IMR-90 (cell line): ENCODE data around the gene MON1A. TPM values are rescaled to one million over a fixed set of nuclear protein-coding genes. Genes with fewer than 3 reads are reported as not detected.

Experiments used
- ATAC-seq: fragments of 200-7000 bp; cut with Tn5 transposase; 2 replicates; pipeline ENCODE4 v1.9.1; 2020; ENCODE audit warnings: low read depth, mild to moderate bottlenecking, moderate library complexity
- BruUV-seq: library from RNA; stranded (reverse); fragments of 400-500 nt; replicated peaks from 2 replicates; lab custom pipeline; 2021; lab: Mats Ljungman, UMichigan
- CTCF ChIA-PET: fragments of 300-600 bp; formaldehyde crosslinking; extraction: SDS; loops from one replicate; lab custom pipeline; 2021; ENCODE audit warnings: antibody characterized with exemption; lab: Yijun Ruan, JAX
- POLR2A ChIA-PET: fragments of 300-600 bp; sonication (Branson Sonifier 250); formaldehyde crosslinking; loops from one replicate; lab custom pipeline; 2022; ENCODE audit warnings: antibody characterized with exemption; ENCODE audit not compliant: unreplicated experiment; lab: Charles Lee
- DNase-seq: peaks from one replicate; pipeline ENCODE4 v3.0.0; 2013
- H2AFZ ChIP-seq: replicated peaks from 2 replicates; pipeline ENCODE3; 2013; ENCODE audit warnings: low read length, mild to moderate bottlenecking; ENCODE audit not compliant: poor library complexity
- H2AK5ac ChIP-seq: 2 replicates; pipeline ENCODE4 v1.6.1; 2013; ENCODE audit warnings: low read depth, low read length, inconsistent platforms
- H2AK9ac ChIP-seq: replicated peaks from 2 replicates; pipeline ENCODE3; 2013; ENCODE audit warnings: mild to moderate bottlenecking, low read depth, low read length, moderate library complexity; ENCODE audit not compliant: poor library complexity
- H2BK120ac ChIP-seq: 2 replicates; pipeline ENCODE4 v1.6.1; 2013; ENCODE audit warnings: low read depth, low read length, inconsistent platforms
- H2BK15ac ChIP-seq: 3 replicates; pipeline ENCODE4 v1.6.1; 2013; ENCODE audit warnings: low read depth, low read length, inconsistent platforms
- H2BK20ac ChIP-seq: 2 replicates; pipeline ENCODE4 v1.6.1; 2013; ENCODE audit warnings: low read depth, mild to moderate bottlenecking, inconsistent platforms, low read length, moderate library complexity
- H2BK5ac ChIP-seq: 2 replicates; pipeline ENCODE4 v1.6.1; 2013; ENCODE audit warnings: mild to moderate bottlenecking, low read depth, low read length, inconsistent platforms; ENCODE audit not compliant: poor library complexity, severe bottlenecking
- H3K14ac ChIP-seq: replicated peaks from 2 replicates; pipeline ENCODE4 v1.6.1; 2013; ENCODE audit warnings: low read depth, low read length, inconsistent platforms
- H3K18ac ChIP-seq: 2 replicates; pipeline ENCODE4 v1.6.1; 2013; ENCODE audit warnings: low read depth, low read length, control low read depth
- H3K23ac ChIP-seq: 2 replicates; pipeline ENCODE4 v1.6.1; 2013; ENCODE audit warnings: low read depth, low read length, inconsistent platforms
- H3K27ac ChIP-seq: 2 replicates; pipeline ENCODE4 v1.5.1; 2013; ENCODE audit warnings: mild to moderate bottlenecking, control low read depth, low read length; ENCODE audit not compliant: insufficient read depth
- H3K27me3 ChIP-seq: 2 replicates; pipeline ENCODE4 v1.6.1; 2013; ENCODE audit warnings: low read length; ENCODE audit not compliant: control insufficient read depth, insufficient read depth
- H3K36me3 ChIP-seq: 2 replicates; pipeline ENCODE4 v1.6.1; 2013; ENCODE audit warnings: low read length, mixed read lengths; ENCODE audit not compliant: control insufficient read depth, insufficient read depth
- H3K4ac ChIP-seq: 2 replicates; pipeline ENCODE4 v1.6.1; 2013; ENCODE audit warnings: low read depth, low read length, inconsistent platforms
- H3K4me1 ChIP-seq: 2 replicates; pipeline ENCODE4 v1.6.1; 2013; ENCODE audit warnings: low read length, mixed read lengths; ENCODE audit not compliant: control insufficient read depth, insufficient read depth
- H3K4me2 ChIP-seq: 2 replicates; pipeline ENCODE4 v1.6.1; 2013; ENCODE audit warnings: low read depth, mild to moderate bottlenecking, control low read depth, low read length, moderate library complexity
- H3K4me3 ChIP-seq: 2 replicates; pipeline ENCODE4 v1.5.1; 2013; ENCODE audit warnings: low read depth, mild to moderate bottlenecking, control low read depth, low read length, moderate library complexity; ENCODE audit not compliant: insufficient read depth
- H3K56ac ChIP-seq: 2 replicates; pipeline ENCODE4 v1.6.1; 2013; ENCODE audit warnings: low read length, inconsistent platforms; ENCODE audit not compliant: insufficient read depth; ENCODE audit errors: extremely low read depth
- H3K79me1 ChIP-seq, 2 experiments: 2 replicates each; pipeline ENCODE4 v1.6.1; 2013; ENCODE audit warnings: low read length in 2 of 2, inconsistent platforms in 1 of 2, low read depth in 1 of 2
- H3K9ac ChIP-seq: 2 replicates; pipeline ENCODE4 v1.6.1; 2013; ENCODE audit warnings: low read depth, low read length, control low read depth
- H3K9me1 ChIP-seq: 2 replicates; pipeline ENCODE4 v1.6.1; 2013; ENCODE audit warnings: low read length, inconsistent platforms; ENCODE audit not compliant: insufficient read depth
- H3K9me3 ChIP-seq: 2 replicates; pipeline ENCODE4 v1.6.1; 2013; ENCODE audit warnings: low read length; ENCODE audit not compliant: control insufficient read depth, insufficient read depth
- H4K20me1 ChIP-seq: 2 replicates; pipeline ENCODE4 v1.6.1; 2013; ENCODE audit warnings: low read length, inconsistent platforms; ENCODE audit not compliant: insufficient read depth
- H4K5ac ChIP-seq: 2 replicates; pipeline ENCODE4 v1.6.1; 2013; ENCODE audit warnings: mild to moderate bottlenecking, low read depth, low read length, control low read depth
- H4K8ac ChIP-seq, 2 experiments: 2 replicates each; pipeline ENCODE4 v1.6.1; 2013; ENCODE audit warnings: low read depth in 2 of 2, low read length in 2 of 2, control low read depth in 1 of 2, inconsistent platforms in 1 of 2
- H4K91ac ChIP-seq: 2 replicates; pipeline ENCODE4 v1.6.1; 2013; ENCODE audit warnings: low read depth, low read length, inconsistent platforms; ENCODE audit not compliant: insufficient read depth
- CEBPB ChIP-seq: IDR thresholded peaks from 2 replicates; pipeline ENCODE4 v1.6.1; 2012; ENCODE audit warnings: low read depth, low read length, improper control_type of control experiment
- FOS ChIP-seq: fragments of 150-350 bp; IDR thresholded peaks from 2 replicates; pipeline ENCODE4 v1.6.1; 2016; ENCODE audit warnings: low read depth, low read length
- MAFK ChIP-seq: IDR thresholded peaks from 2 replicates; pipeline ENCODE4 v1.6.1; 2012; ENCODE audit warnings: low read depth, low read length, improper control_type of control experiment
- MAZ ChIP-seq: IDR thresholded peaks from 2 replicates; pipeline ENCODE4 v1.6.1; 2012; ENCODE audit warnings: low read depth, mild to moderate bottlenecking, low read length, improper control_type of control experiment, moderate library complexity, borderline replicate concordance
- MXI1 ChIP-seq: IDR thresholded peaks from 2 replicates; pipeline ENCODE4 v1.6.1; 2012; ENCODE audit warnings: low read depth, mild to moderate bottlenecking, low read length, moderate library complexity, borderline replicate concordance
- NFE2L2 ChIP-seq: fragments of 150-350 bp; IDR thresholded peaks from 2 replicates; pipeline ENCODE4 v1.6.1; 2016; ENCODE audit warnings: low read depth, mild to moderate bottlenecking, low read length
- RAD21 ChIP-seq: IDR thresholded peaks from 2 replicates; pipeline ENCODE4 v1.6.1; 2012; ENCODE audit warnings: low read length, improper control_type of control experiment
- RFX5 ChIP-seq: IDR thresholded peaks from 2 replicates; pipeline ENCODE4 v1.8.0; 2012; ENCODE audit warnings: low read depth, mild to moderate bottlenecking, low read length, moderate library complexity
- SMC3 ChIP-seq: fragments of 150-350 bp; IDR thresholded peaks from 2 replicates; pipeline ENCODE4 v1.6.1; 2016; ENCODE audit warnings: low read depth, mild to moderate bottlenecking, antibody characterized with exemption, low read length, moderate library complexity
- WGBS, 2 experiments: methylation state at CpG; one replicate each; pipeline versions ENCODE4 v1.1.5 to v1.1.7; 2013; ENCODE audit warnings: missing lambda C conversion rate in 2 of 2; ENCODE audit not compliant: insufficient read length in 1 of 2; ENCODE audit errors: extremely low coverage in 2 of 2; 5-methylcytosine and 5-hydroxymethylcytosine counted together
- dilution Hi-C: fragments of 300-500 bp; cut with HindIII; formaldehyde crosslinking; loops from one replicate; pipeline ENCODE4 v1.14.3; 2018; ENCODE audit warnings: low sequenced_read_pairs; ENCODE audit not compliant: unreplicated experiment
- in situ Hi-C: fragments of 300-500 bp; cut with MboI; formaldehyde crosslinking; loops from 3 replicates; pipeline ENCODE4 v1.14.3; 2019; ENCODE audit warnings: low sequenced_read_pairs, inconsistent platforms, mixed read lengths
- intact Hi-C: fragments of 100-400 bp; cut with micrococcal nuclease; formaldehyde crosslinking; loops from 2 replicates; pipeline ENCODE4 v1.10.0; 2022
- polyA plus RNA-seq, 3 experiments: library from polyadenylated mRNA; depleted of rRNA; stranded (reverse); fragments of >200 nt; gene quantifications; 2 replicates each; pipeline ENCODE4 v1.2.3, GENCODE V29; 2012; ENCODE audit warnings: low replicate concordance in 1 of 3
- total RNA-seq: library from RNA; depleted of rRNA; stranded (reverse); fragments of >200 nt; gene quantifications from 2 replicates; pipeline ENCODE4 v1.2.3, GENCODE V29; 2012
- TF ChIP-seq, protein P1 (sequence below): fragments of 150-350 bp; IDR thresholded peaks from 2 replicates; pipeline ENCODE4 v1.6.1; 2016; ENCODE audit warnings: low read depth, mild to moderate bottlenecking, low read length, moderate library complexity, borderline replicate concordance
- TF ChIP-seq, protein P2 (sequence below): fragments of 150-350 bp; IDR thresholded peaks from 2 replicates; pipeline ENCODE4 v1.6.1; 2017; ENCODE audit warnings: mild to moderate bottlenecking, antibody characterized with exemption, low read length, low read depth
- TF ChIP-seq, protein P3 (sequence below): conservative IDR thresholded peaks from 2 replicates; pipeline ENCODE4 v1.5.1; 2012; ENCODE audit warnings: mild to moderate bottlenecking, low read depth, low read length, improper control_type of control experiment

The MON1A gene
- total and polyA plus RNA-seq, 2 of the 4 experiments (the other 2 are of a cell fraction), result 8.2 to 13.5 TPM

GRCh38 chr3:49928481-49929017 is 1.1 kb downstream of the MON1A start (continued):
- TF ChIP-seq, protein P1, sequence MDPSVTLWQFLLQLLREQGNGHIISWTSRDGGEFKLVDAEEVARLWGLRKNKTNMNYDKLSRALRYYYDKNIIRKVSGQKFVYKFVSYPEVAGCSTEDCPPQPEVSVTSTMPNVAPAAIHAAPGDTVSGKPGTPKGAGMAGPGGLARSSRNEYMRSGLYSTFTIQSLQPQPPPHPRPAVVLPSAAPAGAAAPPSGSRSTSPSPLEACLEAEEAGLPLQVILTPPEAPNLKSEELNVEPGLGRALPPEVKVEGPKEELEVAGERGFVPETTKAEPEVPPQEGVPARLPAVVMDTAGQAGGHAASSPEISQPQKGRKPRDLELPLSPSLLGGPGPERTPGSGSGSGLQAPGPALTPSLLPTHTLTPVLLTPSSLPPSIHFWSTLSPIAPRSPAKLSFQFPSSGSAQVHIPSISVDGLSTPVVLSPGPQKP, result no peak
- no peak for TF ChIP-seq FOS

DNA sequence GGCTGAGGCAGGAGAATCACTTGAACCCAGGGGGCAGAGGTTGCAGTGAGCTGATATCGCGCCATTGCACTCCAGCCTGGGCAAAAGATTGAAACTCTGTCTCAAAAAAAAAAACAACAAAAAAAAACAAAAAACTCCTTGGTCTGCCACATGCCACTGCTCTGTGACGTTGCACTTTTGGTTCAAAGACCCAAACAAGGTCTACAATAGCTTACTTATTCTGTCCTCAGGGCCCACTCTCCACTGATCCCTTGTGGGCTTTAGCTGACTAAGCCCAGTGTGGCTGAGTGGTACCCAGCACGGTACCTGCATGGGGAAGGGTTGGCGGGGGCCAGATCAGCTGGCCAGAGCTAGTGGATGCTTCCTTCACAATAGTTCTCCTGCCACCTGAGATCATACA is 1.8 kb downstream of the MON1A start:
- no peak overlapping the region for H4K5ac ChIP-seq
- H2AFZ ChIP-seq, result no peak overlapping the region
- H3K4me1 ChIP-seq, result peaks cover 8% of the 10 kb centered on the region
- H2AK5ac ChIP-seq, result no peak overlapping the region
- in situ Hi-C loops (no loop called here), dilution Hi-C loops (no loop called here), intact Hi-C loops (no loop called here)
- H2BK5ac ChIP-seq, result no peak overlapping the region
- H3K23ac ChIP-seq, result no peak overlapping the region
- CTCF ChIA-PET, result no interaction called here
- no peak overlapping the region for H2BK120ac ChIP-seq
- H3K4me3 ChIP-seq, result no peak overlapping the region
- no peak overlapping the region for H3K4me2 ChIP-seq
- H2BK20ac ChIP-seq, result no peak overlapping the region
- peaks cover 16 to 36% of the 10 kb centered on the region in 2 experiments for H3K79me1 ChIP-seq
- no CpG with 5 or more reads among the region's 5 CpGs for WGBS, 2 experiments
- POLR2A ChIA-PET, result no interaction called here
- H3K9me1 ChIP-seq, result peaks cover 5% of the 10 kb centered on the region; the same call in 1 of the 2 replicates
- no peaks in the 10 kb centered on the region for H4K20me1 ChIP-seq
- DNase-seq (no peak), ATAC-seq (no peak)
- H4K8ac ChIP-seq, result no peak overlapping the region
- H3K56ac ChIP-seq, result no peak overlapping the region
- H3K9me3 ChIP-seq, result no peaks in the 10 kb centered on the region
- no TSS peak for BruUV-seq
- H3K27ac ChIP-seq, result no peak overlapping the region
- H3K14ac ChIP-seq, result no peak overlapping the region
- H3K4ac ChIP-seq, result no peak overlapping the region
- H3K9ac ChIP-seq, result no peak overlapping the region
- no peak overlapping the region for H2BK15ac ChIP-seq
- no peaks in the 10 kb centered on the region for H3K36me3 ChIP-seq
- no peaks in the 10 kb centered on the region for H3K27me3 ChIP-seq
- no peak overlapping the region for H4K91ac ChIP-seq
- H2AK9ac ChIP-seq, result no peak overlapping the region
- no peak overlapping the region for H3K18ac ChIP-seq
- no peak for TF ChIP-seq CEBPB
- no peak for TF ChIP-seq MXI1
- TF ChIP-seq NFE2L2, result no peak
- TF ChIP-seq, protein P2, sequence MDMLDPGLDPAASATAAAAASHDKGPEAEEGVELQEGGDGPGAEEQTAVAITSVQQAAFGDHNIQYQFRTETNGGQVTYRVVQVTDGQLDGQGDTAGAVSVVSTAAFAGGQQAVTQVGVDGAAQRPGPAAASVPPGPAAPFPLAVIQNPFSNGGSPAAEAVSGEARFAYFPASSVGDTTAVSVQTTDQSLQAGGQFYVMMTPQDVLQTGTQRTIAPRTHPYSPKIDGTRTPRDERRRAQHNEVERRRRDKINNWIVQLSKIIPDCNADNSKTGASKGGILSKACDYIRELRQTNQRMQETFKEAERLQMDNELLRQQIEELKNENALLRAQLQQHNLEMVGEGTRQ, result no peak
- TF ChIP-seq MAZ, result no peak
- TF ChIP-seq MAFK, result no peak
- TF ChIP-seq, protein P1, result no peak
- TF ChIP-seq SMC3, result no peak
- TF ChIP-seq, protein P3, sequence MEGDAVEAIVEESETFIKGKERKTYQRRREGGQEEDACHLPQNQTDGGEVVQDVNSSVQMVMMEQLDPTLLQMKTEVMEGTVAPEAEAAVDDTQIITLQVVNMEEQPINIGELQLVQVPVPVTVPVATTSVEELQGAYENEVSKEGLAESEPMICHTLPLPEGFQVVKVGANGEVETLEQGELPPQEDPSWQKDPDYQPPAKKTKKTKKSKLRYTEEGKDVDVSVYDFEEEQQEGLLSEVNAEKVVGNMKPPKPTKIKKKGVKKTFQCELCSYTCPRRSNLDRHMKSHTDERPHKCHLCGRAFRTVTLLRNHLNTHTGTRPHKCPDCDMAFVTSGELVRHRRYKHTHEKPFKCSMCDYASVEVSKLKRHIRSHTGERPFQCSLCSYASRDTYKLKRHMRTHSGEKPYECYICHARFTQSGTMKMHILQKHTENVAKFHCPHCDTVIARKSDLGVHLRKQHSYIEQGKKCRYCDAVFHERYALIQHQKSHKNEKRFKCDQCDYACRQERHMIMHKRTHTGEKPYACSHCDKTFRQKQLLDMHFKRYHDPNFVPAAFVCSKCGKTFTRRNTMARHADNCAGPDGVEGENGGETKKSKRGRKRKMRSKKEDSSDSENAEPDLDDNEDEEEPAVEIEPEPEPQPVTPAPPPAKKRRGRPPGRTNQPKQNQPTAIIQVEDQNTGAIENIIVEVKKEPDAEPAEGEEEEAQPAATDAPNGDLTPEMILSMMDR, result no peak
- no peak for TF ChIP-seq RAD21
- TF ChIP-seq RFX5, result no peak
